NOMO-1 treated with DMSO at 0.1 percent for 48 hours (cell line): ENCODE results near the gene NCS1.

Experiments
- DNase-seq: peaks from one replicate; lab custom pipeline; 2025; ENCODE audit not compliant: unreplicated experiment; lab: John Stamatoyannopoulos, UW

Gene NCS1

GRCh38 chr9:130211548-130212226 is 39.5 kb downstream of the NCS1 start:
- DNase-seq: no peak

- DNase-seq: no peak
Measured at GRCh38 chr9:130212543-130213297, 40.5 kb downstream of the NCS1 start.

GRCh38 chr9:130213911-130214761 is 41.9 kb downstream of the NCS1 start:
- no peak for DNase-seq

GRCh38 chr9:130214776-130215340 is 42.7 kb downstream of the NCS1 start:
- no peak for DNase-seq

- no peak for DNase-seq
Measured at GRCh38 chr9:130215341-130216119, 43.3 kb downstream of the NCS1 start.

- DNase-seq: no peak
Measured at GRCh38 chr9:130217838-130218237, 45.6 kb downstream of the NCS1 start.

- no peak for DNase-seq
Measured at GRCh38 chr9:130219661-130220096, 47.5 kb downstream of the NCS1 start.

- no peak for DNase-seq
Measured at GRCh38 chr9:130220352-130220751, 48.1 kb downstream of the NCS1 start.

- DNase-seq: no peak
Measured at GRCh38 chr9:130222833-130223232, 50.6 kb downstream of the NCS1 start.

- no peak for DNase-seq
Measured at GRCh38 chr9:130225071-130225470, 52.9 kb downstream of the NCS1 start.

- no peak for DNase-seq
Measured at GRCh38 chr9:130225586-130225985, 53.4 kb downstream of the NCS1 start.

- DNase-seq: no peak
Measured at GRCh38 chr9:130226112-130226511, 53.9 kb downstream of the NCS1 start.

- DNase-seq: no peak
Measured at GRCh38 chr9:130227833-130228232, 55.6 kb downstream of the NCS1 start.

GRCh38 chr9:130229759-130230158 is 57.6 kb downstream of the NCS1 start:
- no peak for DNase-seq

- no peak for DNase-seq
Measured at GRCh38 chr9:130230631-130231030, 58.4 kb downstream of the NCS1 start.

GRCh38 chr9:130232899-130233586 is 60.8 kb downstream of the NCS1 start:
- DNase-seq: no peak

GRCh38 chr9:130233587-130233945 is 61.4 kb downstream of the NCS1 start:
- no peak for DNase-seq

GRCh38 chr9:130234340-130235260 is 62.4 kb downstream of the NCS1 start:
- DNase-seq: no peak
